Peyer's patch (tissue), 4 donors: Measurements from ENCODE around the gene ARL5C. TPM values are rescaled to one million over a fixed set of nuclear protein-coding genes. Genes with fewer than 3 reads are reported as not detected.

Experiments
- DNase-seq, 3 donors: peaks; one replicate each; pipeline ENCODE4 v3.0.0-alpha.2; 2017 to 2019
- H3K27ac ChIP-seq, 4 donors: fragments of 200-600 bp; sonication (generic); one replicate each; pipeline ENCODE4 v1.5.1; 2016 to 2019
- H3K27me3 ChIP-seq, 2 donors: fragments of 200-600 bp; sonication (generic); one replicate each; pipeline ENCODE4 v1.5.1; 2019
- H3K36me3 ChIP-seq, 3 donors: fragments of 200-600 bp; sonication (generic); one replicate each; pipeline ENCODE4 v1.5.1; 2016 to 2019
- H3K4me1 ChIP-seq, 4 donors: fragments of 200-600 bp; sonication (generic); one replicate each; pipeline ENCODE4 v1.5.1; 2016 to 2019
- H3K4me3 ChIP-seq, 4 donors: fragments of 200-600 bp; sonication (generic); 1 replicate in 3 of 4; 2 replicates in 1 of 4; pipeline ENCODE4 v1.5.1; 2016 to 2019; ENCODE audit warnings: mild to moderate bottlenecking in 1 of 4
- H3K9me3 ChIP-seq, 4 donors: fragments of 200-600 bp; sonication (generic); one replicate each; pipeline ENCODE4 v1.5.1; 2016 to 2019; ENCODE audit warnings: mild to moderate bottlenecking in 1 of 4
- CTCF ChIP-seq, 6 experiments: fragments of 450-650 bp in 4 of 6; fragments of 200-600 bp in 2 of 6; sonication (generic) in 1 of 6; IDR thresholded peaks; one replicate each; pipeline ENCODE4 v1.5.1; 2017 to 2019; ENCODE audit warnings: antibody characterized with exemption in 6 of 6, mild to moderate bottlenecking in 3 of 6, moderate library complexity in 1 of 6
- POLR2A ChIP-seq, 2 donors: fragments of 450-650 bp; IDR thresholded peaks; one replicate each; pipeline ENCODE4 v1.5.1; 2017; ENCODE audit warnings: antibody characterized with exemption in 2 of 2, mild to moderate bottlenecking in 2 of 2, moderate library complexity in 2 of 2
- total RNA-seq, 4 donors: library from RNA; depleted of rRNA; stranded (reverse); fragments of >200 nt; gene quantifications; one replicate each; pipeline ENCODE4 v1.1.0, GENCODE V29; 2016

Gene ARL5C
- total RNA-seq, 4 donors from 2014 or later = not detected

- DNase-seq = peak; percentile 66 to 90 (median 68)
- Histone ChIP-seq H3K9me3 (no peaks in the 10 kb centered on the region), H3K4me3 (no peak overlapping the region), H3K27me3 (no peaks in the 10 kb centered on the region), H3K27ac (no peak overlapping the region), H3K36me3 (no peaks in the 10 kb centered on the region), H3K4me1 (peaks cover 0 to 4% (median 2%) of the 10 kb centered on the region in 4 donors)
- peak; percentile 50 to 88 (median 70) for TF ChIP-seq CTCF (IDR thresholded peaks at IDR 0.05)
- TF ChIP-seq POLR2A (IDR thresholded peaks at IDR 0.05) = no peak
Observed at GRCh38 chr17:39174920-39175694, 9.1 kb upstream of the ARL5C start.

- no peak for DNase-seq
- Histone ChIP-seq H3K36me3 (no peaks in the 10 kb centered on the region), H3K9me3 (no peaks in the 10 kb centered on the region), H3K27me3 (no peaks in the 10 kb centered on the region), H3K27ac (no peak overlapping the region), H3K4me3 (no peak overlapping the region), H3K4me1 (peaks cover 0 to 4% (median 2%) of the 10 kb centered on the region in 4 donors)
- TF ChIP-seq CTCF (IDR thresholded peaks at IDR 0.05) = no peak
- no peak for TF ChIP-seq POLR2A (IDR thresholded peaks at IDR 0.05)
Observed at GRCh38 chr17:39173526-39174274, 7.7 kb upstream of the ARL5C start.

GRCh38 chr17:39173080-39173479 is 7.1 kb upstream of the ARL5C start:
- Histone ChIP-seq H3K4me3 (no peak overlapping the region), H3K36me3 (no peaks in the 10 kb centered on the region), H3K27me3 (no peaks in the 10 kb centered on the region), H3K27ac (no peak overlapping the region), H3K4me1 (peaks cover 0 to 4% (median 2%) of the 10 kb centered on the region in 4 donors), H3K9me3 (peaks cover 0 to 3% (median 0%) of the 10 kb centered on the region in 4 donors)
- TF ChIP-seq POLR2A (IDR thresholded peaks at IDR 0.05) (no peak), CTCF (IDR thresholded peaks at IDR 0.05) (no peak)
- no peak for DNase-seq

- H3K4me1 ChIP-seq = peaks cover 0 to 4% (median 2%) of the 10 kb centered on the region in 4 donors
- H3K4me3 ChIP-seq = no peak overlapping the region
- DNase-seq = no peak
Observed at GRCh38 chr17:39171933-39172332, 6.0 kb upstream of the ARL5C start.

GRCh38 chr17:39170558-39170957 is 4.6 kb upstream of the ARL5C start:
- Histone ChIP-seq H3K9me3 (peaks cover 0 to 3% (median 0%) of the 10 kb centered on the region in 4 donors), H3K27ac (no peak overlapping the region), H3K4me1 (peaks cover 0 to 7% (median 2%) of the 10 kb centered on the region in 4 donors), H3K36me3 (no peaks in the 10 kb centered on the region), H3K27me3 (no peaks in the 10 kb centered on the region), H3K4me3 (no peak overlapping the region)
- no peak for DNase-seq
- TF ChIP-seq CTCF (IDR thresholded peaks at IDR 0.05) = no peak
- TF ChIP-seq POLR2A (IDR thresholded peaks at IDR 0.05) = no peak

More at GRCh38 chr17:39171933-39172332, 6.0 kb upstream of the ARL5C start:
- Histone ChIP-seq H3K9me3 (peaks cover 0 to 3% (median 0%) of the 10 kb centered on the region in 4 donors), H3K27me3 (no peaks in the 10 kb centered on the region), H3K36me3 (no peaks in the 10 kb centered on the region), H3K27ac (no peak overlapping the region)
- TF ChIP-seq CTCF (IDR thresholded peaks at IDR 0.05) = no peak
- TF ChIP-seq POLR2A (IDR thresholded peaks at IDR 0.05) = no peak
